HG03439 (cell line): ENCODE results near the gene KLHL36.
"Not testable (repeated sequence)": the region's sequence is repeated elsewhere in the genome, so short reads cannot be mapped to it uniquely, and the experiment has no call there.

Experiments used
- ATAC-seq: cut with Tn5 transposase; IDR thresholded peaks from one replicate; pipeline ENCODE4 v1.9.1; 2021; ENCODE audit warnings: mild to moderate bottlenecking, moderate library complexity; ENCODE audit not compliant: unreplicated experiment

The KLHL36 gene

DNA sequence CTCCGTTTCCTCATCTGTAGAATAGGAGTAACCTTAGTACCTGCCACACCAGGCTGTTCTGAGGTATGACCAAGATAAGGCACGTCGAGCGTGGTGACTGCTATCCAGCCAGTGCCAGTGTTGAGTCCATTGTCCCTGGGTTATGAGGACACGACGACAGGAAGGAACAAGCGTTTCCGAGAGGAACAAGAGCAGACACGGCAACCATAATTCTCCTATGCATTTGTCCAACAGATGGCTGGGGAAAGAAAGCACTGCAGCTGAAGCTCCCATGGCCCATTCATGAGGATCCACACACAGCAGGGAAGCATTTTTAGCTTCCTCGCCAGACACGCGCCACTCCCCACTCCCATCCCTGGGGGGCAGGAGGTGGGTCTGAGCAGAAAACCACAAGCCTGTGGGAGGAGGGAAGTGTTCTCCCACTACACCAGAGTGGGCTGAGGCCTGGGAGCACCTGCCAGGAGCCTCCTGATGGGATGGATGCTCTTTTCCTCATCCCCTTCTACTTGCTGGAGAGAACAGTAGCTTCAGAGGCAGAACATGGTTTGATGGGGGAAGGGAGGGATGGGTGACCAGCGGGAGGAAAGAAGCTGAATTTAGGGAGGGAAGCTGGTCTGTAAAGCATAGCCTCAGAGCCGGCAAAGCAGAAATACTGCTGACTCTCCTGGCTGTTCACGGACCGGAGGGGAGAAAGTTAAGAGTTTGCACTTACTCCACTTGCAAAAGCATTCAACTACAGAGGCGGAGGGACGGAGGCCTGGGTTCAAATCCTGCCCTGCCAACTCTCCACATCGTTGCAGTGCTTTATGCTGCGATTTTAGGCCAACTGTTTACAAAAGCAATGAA, 33.1 kb upstream of the KLHL36 start:
- ATAC-seq, result no peak

DNA sequence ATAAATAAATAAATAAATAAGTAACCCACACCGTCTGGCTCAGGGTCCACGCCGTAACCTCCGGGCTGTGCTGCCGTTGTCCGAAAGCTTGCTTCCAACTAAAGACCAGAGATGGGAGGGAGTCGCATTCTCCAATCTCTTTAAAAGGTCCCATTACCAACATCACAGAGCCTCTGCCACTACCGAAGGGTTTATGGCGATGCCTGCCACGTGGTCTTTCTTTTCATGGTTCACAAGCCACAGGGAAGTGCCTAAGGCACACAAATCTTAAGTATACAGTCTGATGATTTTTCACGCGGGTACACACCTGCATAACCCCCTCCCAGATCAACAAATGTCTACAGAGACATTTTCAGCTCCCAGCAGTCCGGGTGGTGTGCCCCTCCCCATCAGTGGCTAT, 31.8 kb upstream of the KLHL36 start:
- no peak for ATAC-seq

GRCh38 chr16:84617041-84617790, 31.1 kb upstream of the KLHL36 start:
- ATAC-seq, result peak; percentile 34

DNA sequence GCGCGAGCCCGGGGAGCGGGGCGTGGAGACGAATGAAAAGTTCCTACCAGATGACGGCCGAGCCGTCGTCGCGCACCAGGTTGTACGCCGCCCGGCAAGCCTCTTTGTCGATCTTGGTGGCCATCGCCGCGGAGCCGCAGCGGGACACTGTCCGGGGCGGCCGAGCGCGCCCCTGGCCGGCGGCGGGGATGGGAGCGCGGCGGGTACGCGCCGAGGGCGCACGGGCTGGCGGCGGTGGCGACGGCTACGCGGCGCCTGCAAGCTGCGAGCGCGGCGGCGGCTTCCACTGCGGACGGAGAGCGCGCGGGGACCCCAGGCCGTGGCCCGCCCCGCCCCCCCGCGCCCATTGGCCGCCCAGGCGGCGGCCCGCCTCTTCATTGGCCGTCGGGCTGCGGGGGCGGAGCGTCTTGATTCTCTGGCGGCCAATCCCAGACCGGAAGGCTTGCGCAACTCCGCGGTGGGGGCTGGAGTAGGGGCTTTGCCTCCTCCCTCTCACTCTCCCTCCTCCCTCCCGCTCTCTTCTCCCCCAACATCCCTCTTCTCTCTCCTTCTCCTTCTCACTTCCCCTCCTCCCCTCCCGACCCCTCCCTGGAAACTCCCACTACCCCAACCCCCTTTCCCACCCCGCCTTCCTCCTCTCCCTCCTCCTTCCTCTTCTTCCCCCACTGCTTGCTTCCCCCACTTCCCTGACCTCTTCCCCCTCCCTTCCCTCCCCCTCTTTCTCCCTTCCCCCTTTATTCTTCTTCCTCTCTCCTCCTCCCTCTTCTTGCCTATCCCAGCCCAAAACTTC, 30.3 kb upstream of the KLHL36 start, which contains the start of gene COTL1:
Gene COTL1 (minus strand): TSS at position 288 of the 790 bp plus-strand sequence. CDS start 164 bp downstream, at position 124.
- peak; percentile 68 for ATAC-seq

GRCh38 chr16:84618581-84619460, 29.5 kb upstream of the KLHL36 start:
- ATAC-seq, result no peak

DNA sequence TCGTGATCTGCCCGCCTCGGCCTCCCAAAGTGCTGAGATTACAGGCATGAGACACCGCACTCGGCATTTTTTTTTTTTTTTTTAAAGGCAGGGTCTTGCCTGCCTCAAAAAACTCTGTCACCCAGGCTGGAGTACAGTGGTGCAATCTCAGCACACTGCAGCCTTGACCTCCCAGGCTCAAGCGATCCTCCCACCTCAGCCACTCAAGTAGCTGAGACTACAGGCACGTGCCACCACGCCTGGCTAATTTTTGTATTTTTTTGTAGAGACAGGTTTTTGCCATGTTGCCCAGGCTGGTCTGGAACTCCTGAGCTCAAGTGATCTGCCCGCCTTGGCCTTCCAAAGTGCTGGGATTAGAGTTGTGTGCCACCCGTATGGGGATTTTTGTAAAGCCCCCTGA, 27.4 kb upstream of the KLHL36 start:
- ATAC-seq, result not testable (repeated sequence)

DNA sequence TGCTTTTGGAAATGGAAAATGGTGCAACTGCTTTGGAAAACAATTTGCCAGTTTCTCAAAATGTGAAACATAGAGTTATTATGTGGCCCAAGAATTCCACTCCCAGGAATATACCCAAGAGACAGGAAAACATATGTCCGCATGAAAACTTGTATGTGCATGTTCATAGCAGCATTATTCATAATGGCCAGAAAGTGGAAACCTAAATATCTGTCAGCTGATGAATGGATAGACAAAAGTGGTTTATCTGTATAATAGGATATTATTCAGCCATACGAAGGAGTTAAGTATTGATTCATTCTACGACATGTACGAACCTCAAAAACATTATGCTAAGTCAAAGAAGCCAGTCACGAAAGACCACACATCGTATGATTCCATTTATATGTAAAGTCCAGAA, 22.8 kb upstream of the KLHL36 start:
- no peak for ATAC-seq

- no peak for ATAC-seq
These were observed 20.0 kb upstream of the KLHL36 start for GRCh38 chr16:84628226-84628731.

DNA sequence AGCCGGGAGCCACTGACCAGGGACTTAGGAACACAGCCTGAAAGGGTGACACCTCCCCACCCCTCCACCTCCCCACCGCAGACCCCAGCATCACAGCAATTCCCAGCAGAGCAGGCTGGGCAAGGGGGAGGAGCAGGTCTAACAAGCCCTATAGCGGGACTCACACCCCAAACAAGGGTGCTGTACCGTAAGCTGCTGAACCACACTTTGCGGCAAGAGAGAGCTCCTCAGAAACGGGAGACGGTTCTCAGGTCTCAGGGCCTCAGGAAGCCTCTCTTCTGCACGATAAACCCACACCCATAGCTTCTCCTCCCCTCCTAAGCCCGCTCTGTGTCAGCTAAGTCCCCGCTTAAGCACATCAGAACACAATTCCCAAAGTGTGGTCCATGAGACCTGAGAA, 18.7 kb upstream of the KLHL36 start:
- no peak for ATAC-seq

- ATAC-seq, result no peak
These were observed 18.3 kb upstream of the KLHL36 start for GRCh38 chr16:84630009-84630408.

GRCh38 chr16:84630446-84631152, 17.7 kb upstream of the KLHL36 start:
- ATAC-seq, result no peak

- ATAC-seq, result no peak
These were observed 17.2 kb upstream of the KLHL36 start for GRCh38 chr16:84631153-84631466.

GRCh38 chr16:84631886-84632285, 16.4 kb upstream of the KLHL36 start:
- no peak for ATAC-seq

DNA sequence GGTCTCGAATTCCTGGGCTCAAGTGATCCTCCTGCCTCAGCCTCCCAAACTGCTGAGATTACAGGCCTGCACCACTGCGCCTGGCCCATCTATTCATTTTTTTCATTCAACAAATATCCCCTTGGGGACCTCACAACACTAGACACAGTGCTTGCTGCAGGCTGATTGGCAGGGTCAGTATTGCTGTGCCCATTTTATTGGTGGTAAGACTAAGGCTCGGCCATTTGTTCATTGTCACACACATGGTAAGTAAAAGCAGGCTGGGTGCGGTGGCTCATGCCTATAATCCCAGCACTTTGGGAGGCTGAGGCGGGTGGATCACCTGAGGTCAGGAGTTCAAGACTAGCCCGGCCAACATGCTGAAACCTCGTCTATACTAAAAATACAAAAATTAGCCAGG, 15.4 kb upstream of the KLHL36 start:
- ATAC-seq, result not testable (repeated sequence)

DNA sequence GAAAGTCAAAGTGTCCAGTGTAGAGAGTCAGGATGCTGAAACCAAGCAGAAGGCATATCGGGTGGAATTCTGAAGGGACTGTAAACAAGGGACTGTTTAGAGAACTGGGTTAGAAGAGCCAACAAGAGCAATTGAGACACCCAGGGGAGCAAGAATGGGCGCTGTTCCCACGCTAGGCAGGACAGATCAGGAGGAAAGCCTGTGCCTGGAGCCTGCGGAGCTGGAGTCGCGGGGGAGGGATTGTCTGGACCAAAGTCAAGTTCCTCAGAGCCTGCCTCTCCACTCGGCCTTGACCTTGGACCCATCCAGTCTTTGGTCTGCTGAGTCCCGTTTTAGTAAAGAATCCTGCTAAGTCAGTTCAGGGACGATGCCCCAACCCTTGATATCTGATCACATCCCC, 14.7 kb upstream of the KLHL36 start:
- ATAC-seq, result no peak

- ATAC-seq, result no peak
These were observed 12.6 kb upstream of the KLHL36 start for GRCh38 chr16:84635702-84636101.

DNA sequence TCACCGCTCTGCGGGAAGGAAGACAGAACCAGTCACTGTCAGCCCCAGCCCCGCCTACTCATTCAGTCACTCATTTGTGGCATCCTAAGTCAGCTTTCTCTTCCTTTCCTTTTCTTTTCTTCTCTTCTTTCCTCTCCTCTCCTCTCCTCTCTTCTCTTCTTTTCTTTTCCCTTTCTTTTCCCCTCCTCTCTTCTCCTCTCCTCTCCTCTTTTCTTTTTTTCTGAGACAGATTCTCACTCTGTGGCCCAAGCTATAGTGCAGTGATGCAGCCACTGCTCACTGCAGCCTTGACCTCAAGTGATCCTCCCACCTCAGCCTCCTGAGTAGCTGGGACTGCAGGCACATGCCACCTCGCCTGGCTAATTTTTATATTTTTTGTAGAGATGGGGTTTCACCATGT, 10.6 kb upstream of the KLHL36 start:
- ATAC-seq, result no peak

GRCh38 chr16:84638231-84638806, 10.0 kb upstream of the KLHL36 start:
- ATAC-seq, result no peak

DNA sequence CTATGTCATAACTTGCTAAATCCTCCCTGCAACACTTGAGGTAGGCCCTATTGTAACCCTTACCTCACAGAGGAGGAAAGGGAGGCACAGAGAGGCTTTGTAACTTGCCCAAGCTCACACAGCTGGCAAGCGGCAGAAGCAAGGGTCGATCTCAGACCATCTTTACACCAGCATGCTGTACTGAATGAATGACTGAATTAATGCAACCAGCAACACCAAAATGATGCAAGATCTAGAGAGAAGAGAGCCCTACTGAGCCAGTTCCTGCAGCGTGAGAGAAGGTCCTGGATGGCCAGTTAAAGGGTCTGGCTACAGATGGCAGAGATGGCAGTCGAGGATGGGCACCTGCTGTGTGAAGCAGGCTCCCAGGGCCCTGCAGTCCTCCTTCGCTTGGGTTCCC, 8.2 kb upstream of the KLHL36 start:
- ATAC-seq, result no peak
